Measurements from ENCODE around the gene PCDHGA11.

Gene PCDHGA11

GRCh38 chr5:141465351-141465750, 44.5 kb downstream of the PCDHGA11 start:
- no peak for DNase-seq (ENCODE audit: low spot score)
- TF ChIP-seq CTCF (IDR thresholded peaks at IDR 0.05; ENCODE audit: extremely low read depth, missing control alignments): no peak
